Effector CD4-positive, alpha-beta T cell (primary cell): Measurements from ENCODE around the gene PLEKHG4B.
"Not testable (repeated sequence)": the region's sequence is repeated elsewhere in the genome, so short reads cannot be mapped to it uniquely, and the experiment has no call there.

ENCODE experiments used
- DNase-seq: peaks from one replicate; pipeline ENCODE4 v3.0.0-alpha.2; 2020

The PLEKHG4B gene

DNA sequence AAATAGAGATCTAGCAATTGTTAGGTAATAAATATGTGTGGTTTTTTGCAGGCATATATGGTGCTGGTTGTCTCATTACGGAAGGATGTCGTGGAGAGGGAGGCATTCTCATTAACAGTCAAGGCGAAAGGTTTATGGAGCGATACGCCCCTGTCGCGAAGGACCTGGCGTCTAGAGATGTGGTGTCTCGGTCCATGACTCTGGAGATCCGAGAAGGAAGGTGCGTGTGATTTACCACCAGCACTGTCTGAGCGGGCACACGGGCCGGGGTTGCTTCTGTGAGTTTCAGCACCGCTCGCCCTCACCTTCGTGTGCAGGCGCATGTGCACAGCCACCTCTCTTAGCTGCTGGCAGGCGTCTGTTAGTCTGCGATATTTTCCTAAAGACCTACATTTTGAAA is 141.5 kb downstream of the PLEKHG4B start:
- not testable (repeated sequence) for DNase-seq

DNA sequence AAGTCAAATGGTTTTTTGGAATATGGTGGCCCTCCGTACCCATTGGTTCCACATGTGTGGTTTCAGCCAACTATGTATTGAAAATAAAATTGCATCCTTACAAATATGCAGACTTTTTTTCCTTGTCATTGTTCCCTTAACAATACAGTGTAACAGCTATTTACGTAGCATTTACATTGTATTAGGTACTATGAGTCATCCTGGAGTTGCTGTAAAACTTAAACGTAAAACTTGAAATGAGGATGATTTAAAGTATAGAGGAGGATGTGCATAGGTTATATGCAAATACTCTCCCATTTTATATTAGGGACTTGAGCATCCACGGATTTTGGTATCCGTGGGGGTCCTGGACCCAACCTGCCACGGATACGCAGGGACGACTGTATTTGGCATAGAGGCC is 142.5 kb downstream of the PLEKHG4B start:
- DNase-seq = no peak

DNA sequence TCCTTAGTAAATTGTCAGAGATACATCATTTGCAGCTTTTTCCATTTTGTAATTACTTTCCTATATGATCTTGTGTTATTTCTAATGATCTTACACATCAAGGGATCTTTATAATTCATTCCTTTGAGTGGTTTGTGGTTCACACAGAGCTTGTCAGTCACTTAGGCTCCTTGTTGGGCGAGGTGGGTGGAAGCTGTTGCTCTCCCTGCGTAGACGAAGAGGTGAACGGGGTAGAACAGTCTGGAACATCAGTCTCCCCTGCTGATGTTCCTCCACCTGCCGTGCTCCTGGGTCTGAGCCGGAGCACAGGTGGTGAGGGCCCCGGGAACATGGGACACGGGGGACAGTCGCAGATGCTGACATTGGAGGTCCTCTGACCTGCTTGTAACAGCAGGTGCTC is 143.6 kb downstream of the PLEKHG4B start:
- not testable (repeated sequence) for DNase-seq

DNA sequence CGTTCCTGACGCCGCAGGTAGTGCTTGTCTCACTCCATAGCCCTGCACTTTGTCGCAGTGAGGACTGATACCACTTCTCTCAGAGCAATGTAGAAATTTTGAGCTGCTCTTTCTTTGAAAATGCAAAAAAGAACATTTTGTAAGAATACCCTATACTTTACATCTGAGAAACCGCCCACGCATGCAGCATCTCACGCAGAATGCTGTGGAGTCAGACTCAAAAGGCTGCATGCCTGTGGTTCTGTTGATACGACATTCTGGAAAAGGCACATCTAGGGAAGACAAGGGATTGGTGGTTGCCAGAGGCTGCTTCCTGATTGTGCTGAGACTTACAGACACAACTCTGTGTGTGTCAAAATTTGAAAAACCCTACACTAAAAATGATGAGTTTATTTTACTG is 146.0 kb downstream of the PLEKHG4B start:
- not testable (repeated sequence) for DNase-seq
